Activated CD8-positive, alpha-beta memory T cell treated with anti-CD3 and anti-CD28 coated beads, Interleukin-2, amount 50 U/mL, for 1 hour (primary cell): ENCODE measurements around the gene TLR6.
A peak's percentile ranks its signal among the peaks of the same experiment; 100 is the strongest.

Experiments used
- DNase-seq: peaks from one replicate; pipeline ENCODE4 v3.0.0-alpha.2; 2020; ENCODE audit errors: extremely low read depth

The TLR6 gene, protein sequence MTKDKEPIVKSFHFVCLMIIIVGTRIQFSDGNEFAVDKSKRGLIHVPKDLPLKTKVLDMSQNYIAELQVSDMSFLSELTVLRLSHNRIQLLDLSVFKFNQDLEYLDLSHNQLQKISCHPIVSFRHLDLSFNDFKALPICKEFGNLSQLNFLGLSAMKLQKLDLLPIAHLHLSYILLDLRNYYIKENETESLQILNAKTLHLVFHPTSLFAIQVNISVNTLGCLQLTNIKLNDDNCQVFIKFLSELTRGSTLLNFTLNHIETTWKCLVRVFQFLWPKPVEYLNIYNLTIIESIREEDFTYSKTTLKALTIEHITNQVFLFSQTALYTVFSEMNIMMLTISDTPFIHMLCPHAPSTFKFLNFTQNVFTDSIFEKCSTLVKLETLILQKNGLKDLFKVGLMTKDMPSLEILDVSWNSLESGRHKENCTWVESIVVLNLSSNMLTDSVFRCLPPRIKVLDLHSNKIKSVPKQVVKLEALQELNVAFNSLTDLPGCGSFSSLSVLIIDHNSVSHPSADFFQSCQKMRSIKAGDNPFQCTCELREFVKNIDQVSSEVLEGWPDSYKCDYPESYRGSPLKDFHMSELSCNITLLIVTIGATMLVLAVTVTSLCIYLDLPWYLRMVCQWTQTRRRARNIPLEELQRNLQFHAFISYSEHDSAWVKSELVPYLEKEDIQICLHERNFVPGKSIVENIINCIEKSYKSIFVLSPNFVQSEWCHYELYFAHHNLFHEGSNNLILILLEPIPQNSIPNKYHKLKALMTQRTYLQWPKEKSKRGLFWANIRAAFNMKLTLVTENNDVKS

DNA sequence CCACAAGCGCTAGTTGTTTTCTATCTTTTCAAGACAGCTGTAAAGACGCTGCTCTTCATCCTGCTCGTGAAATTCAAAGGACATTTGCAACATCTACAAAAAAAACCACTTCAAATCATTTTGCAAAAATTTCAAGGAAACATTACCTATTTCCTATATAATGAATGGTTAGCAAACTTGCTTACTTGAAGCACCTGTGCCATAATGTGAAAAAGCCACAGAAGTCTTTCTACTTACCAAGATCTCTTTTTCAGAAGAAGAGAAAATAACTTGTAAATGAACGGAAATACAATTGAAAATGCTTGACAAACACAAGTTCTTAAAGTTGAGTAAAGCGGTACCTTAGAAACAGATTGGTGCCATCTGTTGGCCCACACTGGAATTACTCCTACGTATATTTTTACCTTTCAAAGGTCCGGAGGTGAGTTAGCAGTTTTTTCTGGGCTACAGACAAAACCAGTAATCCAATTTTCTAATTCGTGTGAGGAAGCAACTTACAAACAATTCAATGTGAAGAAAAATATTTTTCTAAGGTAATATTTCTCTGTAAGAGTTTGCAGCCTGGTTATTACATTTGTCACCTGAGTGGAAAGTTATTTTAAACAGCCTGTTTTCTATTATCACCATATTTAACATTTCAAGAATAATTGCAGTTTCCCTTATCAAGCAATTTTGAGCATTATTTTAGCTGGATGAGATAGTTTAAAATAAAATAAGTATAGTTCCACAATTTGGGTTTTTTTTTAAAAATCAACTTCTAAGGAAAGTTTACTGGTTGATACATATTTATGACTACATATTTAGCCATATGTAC lies at the start of gene TLR6:
TSS of gene TLR6 (minus strand) at position 294 of the 814 bp plus-strand sequence. CDS start 27,344 bp downstream, outside the sequence.
- DNase-seq = peak; percentile 16

DNA sequence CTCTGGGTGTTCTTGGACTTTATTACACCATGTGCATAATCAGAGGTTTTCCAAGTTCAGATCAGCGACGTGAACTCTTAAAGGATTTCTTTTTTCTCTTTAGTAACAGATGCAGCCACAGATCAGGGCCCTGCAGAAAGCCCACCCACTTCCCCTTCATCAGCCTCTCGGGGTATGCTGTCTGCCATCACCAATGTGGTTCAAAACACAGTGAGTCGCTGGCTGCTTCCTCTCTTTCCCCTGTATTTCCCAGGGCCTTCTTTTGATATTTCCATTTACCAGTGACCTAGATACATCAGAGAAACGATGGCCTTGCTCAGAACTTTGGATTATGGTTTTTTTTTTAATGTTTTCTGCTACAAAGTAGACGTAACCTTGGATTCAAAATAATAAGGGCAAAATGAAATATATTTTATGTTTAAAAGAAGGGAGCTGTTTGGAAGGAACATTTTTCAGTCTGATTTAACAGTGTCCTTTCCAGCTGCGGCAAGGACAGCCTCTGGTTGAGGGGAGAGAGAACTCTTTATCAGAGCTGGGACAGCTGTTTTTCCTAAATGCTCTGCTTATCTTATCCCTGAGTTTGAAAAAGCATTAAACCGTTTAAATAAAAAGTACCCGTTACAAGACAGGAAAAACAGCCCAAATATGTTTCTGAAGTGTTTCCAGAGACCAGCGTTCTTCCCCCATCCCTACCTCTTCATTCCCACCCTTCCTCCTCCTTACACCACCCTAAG lies 49.2 kb upstream of the TLR6 start:
- no peak for DNase-seq

DNA sequence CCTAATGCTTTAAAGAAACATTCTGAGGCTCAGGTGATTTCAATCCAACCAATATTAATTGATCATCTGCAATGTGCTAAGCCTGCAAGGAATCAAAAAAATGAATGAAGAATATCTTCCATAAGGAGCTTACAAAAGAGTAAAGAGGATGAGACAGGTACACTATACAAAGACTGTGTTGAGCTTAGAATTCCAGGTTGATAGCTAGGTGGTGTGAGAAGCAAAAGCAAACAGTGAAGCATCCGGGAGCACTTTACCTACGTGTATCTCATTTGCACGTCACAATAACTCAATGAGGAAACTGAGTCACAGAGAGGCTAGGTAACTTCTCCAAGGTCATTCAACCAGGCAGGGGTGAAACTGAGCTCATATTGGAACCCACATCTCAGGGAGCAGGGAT lies 48.1 kb upstream of the TLR6 start:
- DNase-seq = no peak

DNA sequence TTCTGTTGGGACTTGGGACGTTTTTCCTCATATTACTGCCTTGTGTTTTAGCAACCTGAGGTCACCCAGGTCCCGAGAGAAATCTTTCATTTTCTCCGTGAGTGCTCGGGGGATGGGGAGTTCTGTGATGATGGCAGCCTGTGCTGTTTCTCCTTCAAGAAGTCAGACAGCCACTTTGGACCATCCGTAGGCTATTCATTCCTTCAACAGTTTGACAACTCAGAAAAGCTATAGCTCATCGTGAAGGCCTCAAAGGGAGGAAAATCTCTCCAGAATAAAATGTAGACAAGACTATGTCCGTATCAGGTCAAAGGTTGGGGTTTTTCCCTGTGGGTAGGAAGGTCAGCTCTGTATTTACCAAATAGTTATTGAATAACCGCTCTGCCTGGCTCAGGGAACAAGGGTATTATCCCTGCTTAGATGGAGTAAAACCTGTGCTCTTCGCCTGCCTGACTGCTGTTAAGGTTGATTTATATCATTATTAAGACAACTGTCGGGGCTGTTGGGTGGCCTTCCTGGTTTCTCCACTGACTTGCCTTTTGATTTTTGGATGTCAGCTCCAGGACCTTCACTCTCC lies 47.6 kb upstream of the TLR6 start:
- no peak for DNase-seq

DNA sequence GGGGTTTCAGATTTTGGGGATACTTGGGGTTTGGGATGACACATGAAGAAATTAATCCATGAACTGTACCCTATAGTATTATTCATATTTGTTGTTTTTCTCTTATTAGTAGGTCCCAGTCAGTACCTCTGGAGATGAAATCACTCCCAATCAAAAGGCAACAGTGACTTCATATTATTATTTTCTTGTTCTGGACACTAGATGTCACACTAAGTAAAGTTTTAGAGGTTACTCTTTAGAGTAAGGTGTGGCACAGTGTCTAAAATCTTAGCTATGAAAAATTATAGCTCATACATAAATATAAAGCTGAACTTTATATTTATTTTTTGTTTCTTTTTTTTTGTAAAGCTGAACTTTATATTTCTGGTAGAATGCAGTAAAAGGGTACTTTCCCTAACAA lies 46.1 kb upstream of the TLR6 start:
- no peak for DNase-seq

DNA sequence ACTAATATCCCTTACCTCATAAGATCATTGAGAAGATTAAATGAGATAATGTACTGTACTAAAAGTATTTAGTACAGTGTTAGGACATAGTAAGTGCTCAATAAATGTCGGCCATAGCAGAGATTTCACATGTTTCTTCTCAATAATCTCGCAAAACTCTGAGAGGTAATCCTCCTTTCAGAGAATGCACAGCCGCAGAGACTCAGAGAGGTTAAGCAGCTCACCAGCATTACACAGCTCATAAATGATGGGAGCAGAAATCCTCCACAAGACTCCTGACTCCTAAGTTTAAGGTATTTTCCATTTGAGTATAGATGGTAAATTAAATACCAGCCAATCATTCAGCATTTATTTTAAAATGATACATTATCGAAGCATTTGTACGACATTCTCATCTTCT lies 45.6 kb upstream of the TLR6 start:
- DNase-seq = no peak

DNA sequence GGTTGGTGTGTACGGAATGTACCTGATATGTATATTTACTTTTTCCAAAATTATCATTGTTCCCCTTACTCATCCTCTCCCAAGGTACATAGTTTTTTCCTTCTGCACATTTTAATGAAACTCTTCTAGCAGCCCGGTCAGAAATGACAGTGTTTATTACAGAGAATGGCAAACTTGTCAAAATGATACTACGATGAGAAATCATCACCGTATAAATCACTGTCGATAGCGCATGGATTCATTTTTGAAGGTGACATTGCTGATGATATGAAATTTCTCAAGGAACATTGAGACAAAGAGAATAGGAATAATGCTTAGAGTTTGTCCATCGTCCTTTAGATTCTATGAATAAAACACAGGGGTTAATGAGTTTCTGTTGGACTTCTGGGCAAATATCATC lies 41.6 kb upstream of the TLR6 start:
- no peak for DNase-seq

DNA sequence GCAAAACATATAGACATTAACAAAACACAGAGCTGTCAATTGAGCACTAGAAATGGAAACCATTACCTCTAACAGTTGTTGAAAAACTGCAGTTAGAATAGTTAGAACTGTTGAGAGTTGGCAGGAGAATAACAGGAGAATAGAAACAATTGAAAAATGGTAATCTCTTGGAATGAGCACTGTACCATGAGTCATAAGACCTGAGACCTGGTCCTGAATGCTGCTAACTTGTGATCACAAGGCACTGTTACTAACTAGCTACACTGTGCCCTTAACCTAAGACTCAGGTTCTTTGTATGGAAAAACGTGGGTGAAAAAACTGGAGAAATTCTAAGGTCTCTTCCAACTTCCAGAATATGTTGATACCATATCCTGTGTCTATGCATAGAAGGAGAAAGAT lies 40.3 kb upstream of the TLR6 start:
- DNase-seq = no peak

DNA sequence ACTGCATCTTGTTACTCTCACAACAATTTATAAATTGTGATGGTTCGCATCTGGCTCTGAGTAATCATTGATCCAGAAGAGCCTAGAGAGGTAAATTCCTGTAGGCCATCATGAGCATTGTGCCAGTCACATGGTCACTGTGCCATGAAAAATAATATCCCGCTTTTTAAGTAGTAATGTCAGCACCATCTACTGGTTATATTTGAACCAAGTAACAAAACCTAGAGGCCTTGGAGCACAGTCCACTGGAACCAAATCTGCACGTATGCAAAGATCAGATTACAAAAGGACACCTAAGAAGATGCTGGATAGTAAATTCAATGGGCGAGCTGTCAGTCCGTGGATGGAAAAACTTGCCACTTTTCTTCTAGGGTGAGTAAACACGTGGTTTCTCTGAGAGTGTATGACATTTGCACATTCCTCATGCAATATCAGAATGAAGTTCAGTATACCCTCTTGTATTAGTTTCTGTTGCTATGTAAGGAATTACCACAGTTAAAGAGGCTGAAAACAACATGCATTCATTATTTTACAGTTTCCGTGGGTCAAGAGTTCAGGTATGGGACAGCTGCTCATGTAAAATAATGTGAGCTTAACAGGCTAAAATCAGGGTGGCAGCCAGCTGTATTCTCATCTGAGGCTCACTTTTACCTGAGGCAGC lies 37.8 kb upstream of the TLR6 start:
- DNase-seq = no peak

DNA sequence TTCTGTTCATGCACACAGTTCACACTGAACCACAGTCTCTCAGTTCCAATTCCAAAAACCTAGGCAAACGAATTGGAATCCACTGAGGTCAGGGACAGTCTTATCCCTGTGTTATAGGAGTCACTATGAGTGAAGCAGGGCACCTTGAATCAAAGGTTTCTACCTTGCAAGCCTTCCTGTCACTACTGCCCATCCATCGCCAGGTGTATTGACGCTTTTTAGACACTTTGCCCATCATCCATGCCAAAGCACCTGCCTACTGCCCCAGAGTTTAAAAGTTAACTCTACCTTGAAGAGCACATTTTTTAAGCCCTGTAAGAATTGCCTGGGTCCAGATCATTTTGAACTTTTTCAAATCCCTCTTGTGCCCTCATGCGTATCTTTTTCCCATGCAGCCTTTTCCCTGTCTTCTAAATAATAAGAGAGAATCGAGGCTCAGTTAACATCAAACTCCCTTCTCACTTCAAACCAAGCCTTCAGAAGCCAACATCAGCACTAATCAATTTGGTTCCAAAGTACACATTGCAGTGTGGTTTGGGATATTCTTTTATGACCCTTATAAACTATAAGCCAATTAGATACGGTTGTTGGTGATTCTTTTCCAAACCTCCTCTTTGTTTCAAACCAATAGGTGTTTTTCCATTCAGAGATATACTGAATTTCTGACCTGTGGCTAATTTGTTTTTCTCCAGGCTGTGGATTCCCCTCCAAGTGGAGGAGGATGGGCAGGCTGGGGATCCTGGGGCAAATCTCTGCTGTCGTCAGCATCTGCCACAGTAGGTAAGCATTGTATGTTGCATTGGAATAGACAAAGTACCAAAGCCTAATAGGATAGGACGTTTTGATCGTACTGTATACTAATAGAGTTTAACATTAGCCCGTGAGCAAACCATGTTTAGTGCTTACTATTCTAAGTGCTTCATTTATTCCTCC lies 34.7 kb upstream of the TLR6 start:
- DNase-seq = no peak

DNA sequence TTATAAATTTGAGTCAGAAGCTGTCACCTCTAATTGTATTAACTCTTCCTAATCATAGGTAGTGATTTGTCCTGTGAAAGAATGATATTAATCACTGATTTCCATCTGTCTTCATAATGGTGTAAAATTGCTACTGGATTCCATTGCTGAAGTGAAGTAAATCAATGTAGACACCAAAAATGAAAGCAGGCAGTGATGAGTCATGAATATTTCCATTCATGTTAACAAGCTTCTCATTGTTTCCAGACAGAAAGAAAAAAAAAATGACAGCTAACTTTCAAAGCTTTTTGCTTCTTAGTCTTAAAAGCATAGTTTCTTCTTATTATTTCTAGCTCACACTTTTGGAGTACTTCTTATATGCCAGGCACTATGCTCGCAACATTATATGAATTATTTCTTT lies 32.5 kb upstream of the TLR6 start:
- no peak for DNase-seq

DNA sequence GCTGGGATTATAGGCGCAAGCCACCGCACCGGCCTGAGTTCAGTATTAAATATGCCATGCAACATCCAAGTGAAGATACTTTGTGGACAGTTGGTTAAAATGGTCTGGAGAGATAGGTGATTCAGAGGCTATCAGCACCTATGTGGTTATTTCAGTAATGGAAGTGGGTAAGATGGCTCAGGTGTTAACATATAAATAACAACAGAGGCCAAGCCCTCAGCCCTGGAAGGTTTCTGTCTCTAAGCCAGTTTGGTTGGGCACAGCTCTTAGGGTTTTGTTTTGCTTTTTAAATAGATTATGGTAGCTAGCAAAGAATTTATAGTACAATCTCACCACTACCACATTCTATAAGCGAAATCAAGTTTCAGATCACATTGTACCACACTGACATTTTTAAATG lies 27.6 kb upstream of the TLR6 start:
- DNase-seq = no peak

DNA sequence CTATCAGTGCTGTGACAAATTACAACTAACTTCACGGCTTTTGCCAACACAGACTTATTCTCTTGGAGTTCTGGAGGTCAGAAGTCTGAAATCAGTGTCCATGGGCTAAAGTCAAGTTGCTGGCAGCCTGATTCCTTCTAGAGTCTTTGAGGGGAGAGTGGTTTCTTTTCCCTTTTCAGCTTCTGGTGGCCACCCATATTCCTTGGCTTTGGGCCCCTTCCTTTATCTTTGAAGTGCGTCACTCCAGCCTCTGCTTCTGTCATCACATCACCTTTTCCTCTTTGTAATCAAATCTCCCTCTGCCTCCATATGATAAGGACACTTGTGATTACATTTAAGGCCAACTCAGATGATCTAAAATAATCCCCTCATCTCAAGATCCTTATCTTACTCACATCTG lies 20.0 kb upstream of the TLR6 start:
- no peak for DNase-seq

DNA sequence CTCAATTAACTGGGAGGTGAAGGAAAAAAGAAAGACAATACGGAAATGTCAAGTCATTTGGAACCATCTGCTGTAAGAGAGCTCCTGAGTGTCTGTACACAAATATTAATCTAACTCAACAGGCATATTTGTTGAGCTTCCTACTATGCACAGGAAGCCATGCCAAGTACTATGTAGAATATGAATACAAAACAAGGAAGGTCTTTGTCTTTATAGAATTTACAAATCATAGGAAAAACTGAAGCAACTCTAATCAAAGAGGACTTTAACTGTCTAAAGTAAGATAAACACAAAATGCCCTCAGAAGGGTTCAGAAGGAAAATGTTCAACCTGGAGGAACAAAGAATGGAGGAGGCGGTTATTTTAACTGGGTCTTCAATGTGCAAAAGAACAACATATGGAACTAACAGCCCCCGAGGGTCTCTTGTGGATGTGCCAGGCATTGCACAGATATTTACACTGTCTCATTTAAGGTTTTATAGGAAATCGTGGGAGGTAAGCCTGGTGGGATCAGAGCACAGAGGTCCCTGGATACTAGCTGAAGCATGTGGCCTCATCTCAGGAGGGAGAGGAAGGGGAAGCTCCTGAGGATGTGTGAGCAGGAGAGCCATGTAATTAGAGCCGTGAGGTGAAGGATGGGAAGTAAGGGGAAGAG lies 16.8 kb upstream of the TLR6 start:
- DNase-seq = no peak

DNA sequence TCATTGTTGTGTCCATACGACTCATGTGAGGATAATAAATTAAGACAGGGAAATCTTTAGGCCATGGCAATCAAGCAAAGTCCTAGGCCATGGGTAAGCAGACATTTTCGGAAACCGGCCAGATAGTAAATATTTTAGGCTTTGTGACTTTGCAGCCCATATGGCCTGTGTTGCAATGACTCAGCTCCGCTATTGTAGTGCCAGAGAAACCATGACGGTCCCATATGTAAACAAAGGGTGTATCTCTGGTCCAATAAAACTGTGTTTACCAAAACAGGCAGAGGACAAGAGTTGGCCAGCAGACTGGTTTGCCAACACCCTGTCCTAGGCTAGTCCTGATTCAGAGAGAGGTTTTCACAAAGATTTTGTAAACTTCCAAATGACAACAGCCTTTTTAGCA lies 16.0 kb upstream of the TLR6 start:
- DNase-seq = no peak

DNA sequence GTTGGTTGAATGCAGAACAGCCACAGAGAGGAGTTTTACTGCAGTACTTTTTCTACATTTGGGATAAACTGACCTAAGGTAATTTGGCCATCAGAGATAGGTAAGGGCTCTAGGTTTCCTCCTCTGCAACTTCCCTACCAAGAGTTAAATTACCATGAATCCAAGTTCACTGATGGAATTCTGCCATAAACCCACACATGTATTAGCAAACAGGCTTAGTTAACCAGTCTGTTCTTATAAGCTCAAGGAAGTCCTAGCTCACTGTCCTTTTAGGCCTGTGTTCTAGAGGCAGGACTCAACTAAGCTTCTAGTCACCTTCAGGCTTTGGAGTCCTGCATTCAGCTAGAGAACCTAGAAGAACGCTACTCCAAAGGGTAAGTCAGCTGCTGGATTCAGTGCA lies 15.0 kb upstream of the TLR6 start:
- no peak for DNase-seq

DNA sequence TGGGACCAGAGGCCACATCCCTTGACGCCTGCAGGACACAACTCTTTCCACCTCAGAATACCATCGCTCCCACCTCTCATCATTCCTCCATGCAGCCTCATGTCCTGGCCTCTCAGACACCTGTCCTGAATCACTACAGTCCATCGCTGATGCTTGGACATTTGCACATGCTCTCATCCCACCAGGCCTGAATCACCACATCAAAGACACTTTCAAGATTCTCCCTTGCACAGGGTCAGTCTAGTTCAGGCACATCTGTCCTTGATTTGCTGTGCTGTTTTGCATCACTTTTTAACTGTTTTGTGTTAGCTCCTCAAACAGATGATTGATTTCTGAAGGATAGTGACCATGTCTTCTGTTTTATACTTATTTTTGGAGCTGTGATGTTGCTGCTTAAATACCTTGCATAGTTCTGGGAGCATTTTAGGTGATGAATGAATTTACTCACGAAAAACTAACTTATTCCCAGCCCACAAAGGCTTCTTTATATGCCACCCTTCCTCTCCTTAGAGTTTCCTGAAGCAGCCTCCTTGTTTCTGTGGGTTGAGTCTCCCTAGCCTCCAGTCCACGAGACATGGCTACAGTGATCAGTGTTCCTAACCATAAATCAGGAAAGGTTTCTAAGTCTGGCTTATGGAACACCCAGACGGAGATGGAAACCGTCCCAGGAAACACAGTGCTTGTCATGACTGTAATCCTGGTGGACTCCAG lies 13.6 kb upstream of the TLR6 start:
- no peak for DNase-seq

DNA sequence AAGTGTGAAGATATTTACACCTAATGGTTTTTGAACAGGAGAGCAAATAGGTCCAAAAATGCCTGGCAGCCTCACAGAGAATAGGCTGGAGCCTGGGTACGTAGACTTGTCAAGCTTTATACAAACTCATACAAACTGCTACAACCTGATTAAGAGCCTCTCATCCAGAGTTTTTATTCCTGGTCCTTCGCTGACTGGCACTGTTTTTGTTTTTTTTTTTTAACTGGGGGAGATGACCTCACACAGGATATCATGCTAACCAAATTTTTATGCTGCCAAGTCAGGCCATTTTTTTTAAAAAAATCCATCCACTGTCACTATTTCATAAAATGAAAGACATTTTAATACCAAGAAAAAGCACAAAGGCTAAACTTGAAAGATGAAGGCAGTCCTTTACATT lies 12.9 kb upstream of the TLR6 start:
- DNase-seq = no peak
